GM12878 (cell line): ENCODE results near the gene OPN1SW. TPM values are rescaled to one million over a fixed set of nuclear protein-coding genes. Genes with fewer than 3 reads are reported as not detected.

Source experiments
- ATAC-seq: fragments of 200-7000 bp; cut with Tn5 transposase; 3 replicates; pipeline ENCODE4 v1.9.1; 2020; ENCODE audit warnings: mild to moderate bottlenecking, moderate library complexity
- BruUV-seq: library from RNA; stranded (reverse); fragments of 400-500 nt; replicated peaks from 2 replicates; lab custom pipeline; 2021; lab: Mats Ljungman, UMichigan
- CTCF ChIA-PET: fragments of 300-600 bp; sonication (Branson Sonifier 250); formaldehyde crosslinking; extraction: SDS; loops from one replicate; lab custom pipeline; 2021; ENCODE audit warnings: inconsistent platforms; lab: Yijun Ruan, JAX
- POLR2A ChIA-PET: fragments of 350-600 bp; formaldehyde crosslinking; extraction: SDS; loops from one replicate; lab custom pipeline; 2021; ENCODE audit warnings: inconsistent platforms; lab: Charles Lee
- RAD21 ChIA-PET: fragments of 300-600 bp; sonication (Branson Sonifier 250); formaldehyde crosslinking; loops from one replicate; lab custom pipeline; 2023; ENCODE audit warnings: antibody characterized with exemption; ENCODE audit not compliant: unreplicated experiment; lab: Charles Lee
- SMC1A ChIA-PET: fragments of 300-600 bp; sonication (Branson Sonifier 250); formaldehyde crosslinking; loops from one replicate; lab custom pipeline; 2023; ENCODE audit not compliant: unreplicated experiment, uncharacterized antibody; lab: Charles Lee
- DNase-seq: peaks from one replicate; pipeline ENCODE4 v3.0.0-alpha.2; 2011; ENCODE audit warnings: low read depth, low spot score
- FAIRE-seq: peaks from 3 replicates; lab custom pipeline; 2011; peaks lifted over from hg19 to GRCh38; lab: Jason Lieb, UNC
- H2AFZ ChIP-seq: 2 replicates; pipeline ENCODE4 v1.6.0; 2011; ENCODE audit warnings: low read depth, low read length, control low read depth; ENCODE audit not compliant: control insufficient read depth
- H3K27ac ChIP-seq: 2 replicates; pipeline ENCODE4 v1.5.1; 2011; ENCODE audit warnings: control low read depth; ENCODE audit not compliant: control insufficient read depth, insufficient read depth
- H3K27me3 ChIP-seq, 2 experiments: replicated peaks in 1 of 2; 2 replicates each; pipeline versions ENCODE4 v1.6.0 to v1.6.1; 2011; ENCODE audit warnings: low read length in 1 of 2; ENCODE audit not compliant: control insufficient read depth in 2 of 2, insufficient read depth in 2 of 2
- H3K36me3 ChIP-seq, 2 experiments: 2 replicates each; pipeline ENCODE4 v1.5.1; 2011; ENCODE audit warnings: low read length in 1 of 2; ENCODE audit not compliant: control insufficient read depth in 2 of 2, insufficient read depth in 2 of 2
- H3K4me1 ChIP-seq: 2 replicates; pipeline ENCODE4 v1.6.1; 2011; ENCODE audit warnings: mild to moderate bottlenecking, low read length, moderate library complexity, mixed read lengths; ENCODE audit not compliant: control insufficient read depth, insufficient read depth
- H3K4me2 ChIP-seq: 2 replicates; pipeline ENCODE4 v1.6.0; 2011; ENCODE audit warnings: control low read depth; ENCODE audit not compliant: control insufficient read depth, insufficient read depth
- H3K4me3 ChIP-seq: fragments of 200-600 bp; sonication (generic); 2 replicates; pipeline ENCODE4 v1.5.1; 2016
- H3K79me2 ChIP-seq: 2 replicates; pipeline ENCODE4 v1.6.0; 2011; ENCODE audit warnings: low read length; ENCODE audit not compliant: control insufficient read depth, insufficient read depth
- H3K9ac ChIP-seq: 2 replicates; pipeline ENCODE4 v1.8.0; 2011; ENCODE audit warnings: low read length, control low read depth, mixed read lengths; ENCODE audit not compliant: control insufficient read depth, insufficient read depth
- H3K9me3 ChIP-seq: replicated peaks from 3 replicates; pipeline ENCODE4 v1.5.1; 2011; ENCODE audit warnings: mild to moderate bottlenecking, low read length; ENCODE audit not compliant: control insufficient read depth, insufficient read depth
- H4K20me1 ChIP-seq: 2 replicates; pipeline ENCODE4 v1.6.0; 2011; ENCODE audit not compliant: control insufficient read depth, insufficient read depth
- ATF7 ChIP-seq: fragments of 450-650 bp; IDR thresholded peaks from 2 replicates; pipeline ENCODE4 v1.6.1; 2016; ENCODE audit warnings: low read depth, mild to moderate bottlenecking
- DPF2 ChIP-seq: fragments of 450-650 bp; IDR thresholded peaks from 2 replicates; pipeline ENCODE4 v1.6.1; 2017; ENCODE audit warnings: mild to moderate bottlenecking
- RCOR1 ChIP-seq: conservative IDR thresholded peaks from 2 replicates; pipeline ENCODE4 v1.6.1; 2012; ENCODE audit warnings: low read depth, low read length, improper control_type of control experiment
- SP1 ChIP-seq: IDR thresholded peaks from one replicate; pipeline ENCODE4 v1.6.1; 2011; ENCODE audit warnings: low read depth, low read length
- TAF1 ChIP-seq: IDR thresholded peaks from 2 replicates; pipeline ENCODE4 v1.6.1; 2011; ENCODE audit warnings: mild to moderate bottlenecking, low read depth, low read length, borderline replicate concordance
- ZSCAN29 ChIP-seq: fragments of 450-650 bp; IDR thresholded peaks from 2 replicates; pipeline ENCODE4 v1.6.1; 2017; ENCODE audit warnings: mild to moderate bottlenecking, moderate library complexity
- WGBS: methylation state at CpG from one replicate; pipeline ENCODE4 v1.1.6; 2016; ENCODE audit warnings: low lambda C conversion rate; ENCODE audit not compliant: insufficient replicate concordance, insufficient coverage; ENCODE audit errors: missing lambda C conversion rate; 5-methylcytosine and 5-hydroxymethylcytosine counted together
- in situ Hi-C: fragments of 300-500 bp; cut with MboI; formaldehyde crosslinking; loops from 9 replicates; pipeline ENCODE4 v1.14.3; 2018; ENCODE audit warnings: mixed read lengths
- intact Hi-C: fragments of 100-400 bp; cut with micrococcal nuclease; formaldehyde crosslinking; loops from one replicate; pipeline ENCODE4 v1.14.2; 2022; ENCODE audit not compliant: unreplicated experiment
- polyA plus RNA-seq, 11 experiments: library from polyadenylated mRNA; depleted of rRNA in 4 of 11; unstranded in 6 of 11; stranded (reverse) in 5 of 11; fragments of >200 nt; fragmentation: Nextera tagmentation in 4 of 11; fragmentation: Illumina TruSeq in 1 of 11; extraction: Ambion mirVana in 4 of 11; extraction: Trizol in 1 of 11; gene quantifications; 1 replicate in 1 of 11; 2 replicates in 10 of 11; pipeline versions ENCODE4 v1.2.1 to v1.2.3, GENCODE V29; 2011 to 2016; ENCODE audit warnings: inconsistent platforms in 2 of 11, missing spikeins in 2 of 11, low read depth in 1 of 11
- total RNA-seq, 4 experiments: library from RNA; depleted of rRNA in 3 of 4; stranded (reverse); fragments of >200 nt in 3 of 4; fragmentation: Illumina TruSeq in 1 of 4; extraction: Trizol in 1 of 4; gene quantifications; 2 replicates each; pipeline versions ENCODE4 v1.2.1 to v1.2.3, GENCODE V29; 2013 to 2021
- TF ChIP-seq, protein P1 (sequence below): fragments of 450-650 bp; conservative IDR thresholded peaks from 2 replicates; pipeline ENCODE4 v1.6.1; 2017; ENCODE audit warnings: mild to moderate bottlenecking, moderate library complexity
- TF ChIP-seq, protein P2 (sequence below): fragments of 450-650 bp; IDR thresholded peaks from 2 replicates; pipeline ENCODE4 v1.6.1; 2016; ENCODE audit warnings: mild to moderate bottlenecking
- TF ChIP-seq, protein P3 (sequence below): IDR thresholded peaks from 2 replicates; pipeline ENCODE4 v1.6.1; 2011; ENCODE audit warnings: low read depth, mild to moderate bottlenecking, low read length, moderate library complexity, borderline replicate concordance; ENCODE audit errors: extremely low read depth

The OPN1SW gene
- total and polyA plus RNA-seq, 10 of the 15 experiments (the other 5 are each of a cell fraction or from before 2014, with no cell fraction given) = 0.11 to 0.35 (median 0.19) TPM; not detected in 6

- no peak overlapping the region for H3K27ac ChIP-seq
- RAD21 ChIA-PET = interaction anchor here (0.6 kb wide), 1 partner anchor 508 kb away, joined by 5 read pairs; no protein-coding TSS in a partner anchor
- no peaks in the 10 kb centered on the region for H3K27me3 ChIP-seq
- no peak for DNase-seq
- no peak overlapping the region for H2AFZ ChIP-seq
- POLR2A ChIA-PET = interaction anchor here (0.6 to 1.6 kb wide), 3 partner anchors 9 to 14 kb away, joined by 4 to 6 read pairs (median 4); partner anchors contain the start of gene CALU
- 100% methylated on average over 6 of the region's 6 CpGs for WGBS
- in situ Hi-C loops = no loop called here
- H3K9ac ChIP-seq = no peak overlapping the region
- ATAC-seq = no peak
- no peaks in the 10 kb centered on the region for H3K4me1 ChIP-seq
- CTCF ChIA-PET = interaction anchor here (0.6 to 1.7 kb wide), 4 partner anchors 10 to 288 kb away, joined by 3 to 5 read pairs (median 4); no protein-coding TSS in a partner anchor
- BruUV-seq = no TSS peak
- peaks cover 57% of the 10 kb centered on the region for H3K79me2 ChIP-seq
- H4K20me1 ChIP-seq = peaks cover 2% of the 10 kb centered on the region; the same call in 1 of the 2 replicates
- intact Hi-C loops = no loop called here
- H3K9me3 ChIP-seq = no peaks in the 10 kb centered on the region
- SMC1A ChIA-PET = interaction anchor here (0.9 to 1.7 kb wide), 6 partner anchors 7 to 23 kb away, joined by 3 to 7 read pairs (median 4); partner anchors contain the start of gene CALU
- no peak for FAIRE-seq
- no peak overlapping the region for H3K4me2 ChIP-seq
- H3K36me3 ChIP-seq = peaks cover 0 to 7% of the 10 kb centered on the region in 2 experiments; a peak in 2 of 4 replicates
- H3K4me3 ChIP-seq = no peak overlapping the region
- TF ChIP-seq RCOR1 (no peak), ZSCAN29 (no peak), SP1 (no peak), DPF2 (no peak), ATF7 (no peak), TAF1 (no peak)
- TF ChIP-seq, protein P1, sequence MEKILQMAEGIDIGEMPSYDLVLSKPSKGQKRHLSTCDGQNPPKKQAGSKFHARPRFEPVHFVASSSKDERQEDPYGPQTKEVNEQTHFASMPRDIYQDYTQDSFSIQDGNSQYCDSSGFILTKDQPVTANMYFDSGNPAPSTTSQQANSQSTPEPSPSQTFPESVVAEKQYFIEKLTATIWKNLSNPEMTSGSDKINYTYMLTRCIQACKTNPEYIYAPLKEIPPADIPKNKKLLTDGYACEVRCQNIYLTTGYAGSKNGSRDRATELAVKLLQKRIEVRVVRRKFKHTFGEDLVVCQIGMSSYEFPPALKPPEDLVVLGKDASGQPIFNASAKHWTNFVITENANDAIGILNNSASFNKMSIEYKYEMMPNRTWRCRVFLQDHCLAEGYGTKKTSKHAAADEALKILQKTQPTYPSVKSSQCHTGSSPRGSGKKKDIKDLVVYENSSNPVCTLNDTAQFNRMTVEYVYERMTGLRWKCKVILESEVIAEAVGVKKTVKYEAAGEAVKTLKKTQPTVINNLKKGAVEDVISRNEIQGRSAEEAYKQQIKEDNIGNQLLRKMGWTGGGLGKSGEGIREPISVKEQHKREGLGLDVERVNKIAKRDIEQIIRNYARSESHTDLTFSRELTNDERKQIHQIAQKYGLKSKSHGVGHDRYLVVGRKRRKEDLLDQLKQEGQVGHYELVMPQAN = no peak
- TF ChIP-seq, protein P2, sequence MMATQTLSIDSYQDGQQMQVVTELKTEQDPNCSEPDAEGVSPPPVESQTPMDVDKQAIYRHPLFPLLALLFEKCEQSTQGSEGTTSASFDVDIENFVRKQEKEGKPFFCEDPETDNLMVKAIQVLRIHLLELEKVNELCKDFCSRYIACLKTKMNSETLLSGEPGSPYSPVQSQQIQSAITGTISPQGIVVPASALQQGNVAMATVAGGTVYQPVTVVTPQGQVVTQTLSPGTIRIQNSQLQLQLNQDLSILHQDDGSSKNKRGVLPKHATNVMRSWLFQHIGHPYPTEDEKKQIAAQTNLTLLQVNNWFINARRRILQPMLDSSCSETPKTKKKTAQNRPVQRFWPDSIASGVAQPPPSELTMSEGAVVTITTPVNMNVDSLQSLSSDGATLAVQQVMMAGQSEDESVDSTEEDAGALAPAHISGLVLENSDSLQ = no peak
- TF ChIP-seq, protein P3, sequence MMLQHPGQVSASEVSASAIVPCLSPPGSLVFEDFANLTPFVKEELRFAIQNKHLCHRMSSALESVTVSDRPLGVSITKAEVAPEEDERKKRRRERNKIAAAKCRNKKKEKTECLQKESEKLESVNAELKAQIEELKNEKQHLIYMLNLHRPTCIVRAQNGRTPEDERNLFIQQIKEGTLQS = no peak
- TF ChIP-seq, all 136 proteins: peak for 0
These were observed 28.1 kb downstream of the OPN1SW start for GRCh38 chr7:128747327-128748079.
